Measurements from ENCODE around the gene ZNF138. TPM values are rescaled to one million over a fixed set of nuclear protein-coding genes. Genes with fewer than 3 reads are reported as not detected.
A peak's percentile ranks its signal among the peaks of the same experiment; 100 is the strongest.
"Not testable (repeated sequence)": the region's sequence is repeated elsewhere in the genome, so short reads cannot be mapped to it uniquely, and the experiment has no call there.

ZNF138 gene
- total and polyA plus RNA-seq, 8 donors, result 3.0 to 4.5 (median 3.6) TPM

GRCh38 chr7:64758151-64758550 is 36.1 kb upstream of the ZNF138 start:
- intact Hi-C loops (cut with DNase I), result loop anchor here in 1 of 3 donors (10.0 kb wide), 1 partner anchor 617 kb away; the partner anchor contains the start of gene ZNF92

GRCh38 chr7:64768824-64769223 is 25.4 kb upstream of the ZNF138 start:
- Histone ChIP-seq H3K27me3 (no peaks in the 10 kb centered on the region), H3K36me3 (no peaks in the 10 kb centered on the region), H3K9me3 (no peaks in the 10 kb centered on the region), H3K4me3 (no peak overlapping the region), H3K27ac (no peak overlapping the region), H3K4me1 (no peaks in the 10 kb centered on the region)
- DNase-seq, result no peak
- ATAC-seq, result no peak
- no peak for FAIRE-seq
- no peak for TF ChIP-seq CTCF (IDR thresholded peaks at IDR 0.05)
- intact Hi-C loops (cut with DNase I), result no loop called here

More at GRCh38 chr7:64758151-64758550, 36.1 kb upstream of the ZNF138 start:
- no peak for DNase-seq
- 64 to 68% methylated on average over 3 of the region's 3 CpGs for WGBS, 2 donors
- Histone ChIP-seq H3K27ac (no peak overlapping the region), H3K4me3 (no peak overlapping the region), H3K9me3 (no peaks in the 10 kb centered on the region), H3K27me3 (no peaks in the 10 kb centered on the region), H3K4me1 (no peaks in the 10 kb centered on the region), H3K36me3 (no peaks in the 10 kb centered on the region)
- FAIRE-seq, result no peak
- ATAC-seq, result no peak
- TF ChIP-seq CTCF (IDR thresholded peaks at IDR 0.05), result no peak

- H3K4me1 ChIP-seq, result no peaks in the 10 kb centered on the region
- H3K9me3 ChIP-seq, result no peaks in the 10 kb centered on the region
- no peak for DNase-seq
- H3K27me3 ChIP-seq, result no peaks in the 10 kb centered on the region
- H3K4me3 ChIP-seq, result no peak overlapping the region
- ATAC-seq, result no peak
- no peak overlapping the region for H3K27ac ChIP-seq
- 78 to 91% methylated on average over 2 of the region's 2 CpGs for WGBS, 2 donors
- no peaks in the 10 kb centered on the region for H3K36me3 ChIP-seq
- intact Hi-C loops (cut with DNase I), result no loop called here
- no peak for TF ChIP-seq CTCF (IDR thresholded peaks at IDR 0.05)
- no peak for FAIRE-seq
Measured at GRCh38 chr7:64774204-64774842, 19.9 kb upstream of the ZNF138 start.

- no peaks in the 10 kb centered on the region for H3K9me3 ChIP-seq
- DNase-seq, result no peak
- no peak for TF ChIP-seq CTCF (IDR thresholded peaks at IDR 0.05)
- no peaks in the 10 kb centered on the region for H3K36me3 ChIP-seq
- H3K27me3 ChIP-seq, result no peaks in the 10 kb centered on the region
- no peak for ATAC-seq
- no peak for FAIRE-seq
- no peaks in the 10 kb centered on the region for H3K4me1 ChIP-seq
- 63 to 72% methylated on average over 3 of the region's 3 CpGs for WGBS, 2 donors
- intact Hi-C loops (cut with DNase I), result no loop called here
- no peak overlapping the region for H3K27ac ChIP-seq
- no peak overlapping the region for H3K4me3 ChIP-seq
Measured at GRCh38 chr7:64775289-64775688, 18.9 kb upstream of the ZNF138 start.

- ATAC-seq; intact Hi-C loops (cut with DNase I); H3K4me3 ChIP-seq; H3K4me1 ChIP-seq; H3K9me3 ChIP-seq; H3K27me3 ChIP-seq; H3K36me3 ChIP-seq; H3K27ac ChIP-seq; FAIRE-seq: not testable (repeated sequence)
- WGBS, 2 donors, result 78 to 80% methylated on average over 10 to 22 of the region's 23 CpGs
- DNase-seq, result peak in 1 of 6 donors; percentile 48
Measured at GRCh38 chr7:64784842-64785241, 9.4 kb upstream of the ZNF138 start.

All from pancreas (tissue), 10 donors.